GM18951 (cell line): ENCODE results near the gene NELL2.

Experiments used
- POLR2A ChIP-seq: IDR thresholded peaks from 4 replicates; pipeline ENCODE4 v1.6.1; 2011; ENCODE audit warnings: mild to moderate bottlenecking; ENCODE audit not compliant: insufficient read length, insufficient read depth; ENCODE audit errors: extremely low read depth
- in situ Hi-C: fragments of 300-500 bp; cut with MboI; formaldehyde crosslinking; loops from one replicate; pipeline ENCODE4 v1.12.0; 2022; ENCODE audit warnings: low sequenced_read_pairs, mixed read lengths, inconsistent platforms; ENCODE audit not compliant: unreplicated experiment

The NELL2 gene

DNA sequence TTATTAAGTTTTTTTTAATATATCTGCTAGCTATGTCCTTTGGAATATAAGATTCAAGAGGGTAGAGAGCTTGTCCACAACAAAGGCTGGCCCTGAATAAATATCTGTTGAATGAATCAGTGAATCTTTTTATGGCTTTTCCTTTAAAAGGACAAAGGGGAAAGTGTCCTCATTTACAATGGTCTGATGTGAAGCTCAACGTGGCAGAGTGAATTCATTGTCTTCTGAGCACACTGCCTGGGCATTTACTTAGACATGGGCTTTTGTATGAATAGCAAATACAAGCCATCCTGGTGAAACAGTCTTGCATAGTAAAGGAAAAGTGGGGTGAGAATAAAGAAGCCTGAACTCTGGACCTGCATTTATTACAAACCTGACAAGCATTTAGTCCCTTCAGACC lies 201.2 kb downstream of the NELL2 start:
- in situ Hi-C loops = no loop called here
- TF ChIP-seq POLR2A = no peak

GRCh38 chr12:44673811-44674210 lies 202.3 kb downstream of the NELL2 start:
- in situ Hi-C loops = no loop called here
- TF ChIP-seq POLR2A = no peak

GRCh38 chr12:44672042-44672441 lies 204.1 kb downstream of the NELL2 start:
- in situ Hi-C loops = no loop called here
- TF ChIP-seq POLR2A = no peak

- in situ Hi-C loops = no loop called here
- TF ChIP-seq POLR2A = no peak
These were observed 207.7 kb downstream of the NELL2 start for GRCh38 chr12:44668443-44668842.

DNA sequence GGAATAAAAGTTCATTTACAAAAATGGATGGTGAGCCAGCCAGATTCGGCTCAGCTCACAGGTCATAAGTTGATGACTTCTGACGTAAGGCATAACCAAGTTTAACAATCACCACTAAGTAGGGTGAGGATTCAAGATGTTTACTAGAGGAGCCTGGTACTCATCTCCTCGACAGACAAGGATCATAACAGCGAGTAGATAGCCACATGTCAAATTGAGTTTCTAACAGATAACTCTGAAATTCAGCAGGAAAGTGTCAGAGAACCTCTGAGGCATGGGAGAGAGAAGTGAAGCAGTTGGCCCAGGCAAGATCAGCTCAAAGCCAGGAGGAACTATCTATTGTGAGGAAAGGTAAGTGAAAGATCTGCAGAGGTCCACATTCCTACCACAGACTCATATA lies 208.7 kb downstream of the NELL2 start:
- in situ Hi-C loops = no loop called here
- TF ChIP-seq POLR2A = no peak

DNA sequence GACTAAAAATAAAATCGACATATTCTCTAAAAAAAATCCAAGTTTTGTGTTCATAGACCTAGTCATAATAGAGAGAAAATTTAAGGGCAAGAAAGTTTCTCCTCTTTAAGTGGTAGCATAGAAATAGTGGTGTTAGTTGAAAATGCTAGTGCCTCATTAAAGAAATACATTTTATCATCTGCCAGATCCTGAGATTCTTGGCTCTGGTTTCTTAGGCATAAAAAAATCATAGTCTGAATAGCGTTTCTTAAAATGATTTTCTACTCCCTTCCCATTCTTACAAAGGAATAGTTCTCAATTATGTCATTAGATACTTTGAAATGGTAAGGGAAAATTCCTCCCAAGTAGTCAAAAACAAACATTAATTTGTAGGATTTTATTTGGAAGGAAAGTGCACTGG lies 212.8 kb downstream of the NELL2 start:
- in situ Hi-C loops = no loop called here
- no peak for TF ChIP-seq POLR2A

- in situ Hi-C loops = no loop called here
These were observed 220.3 kb downstream of the NELL2 start for GRCh38 chr12:44655846-44656245.

GRCh38 chr12:44654646-44655639 lies 221.2 kb downstream of the NELL2 start:
- no peak for TF ChIP-seq POLR2A
- in situ Hi-C loops = no loop called here

More at GRCh38 chr12:44655846-44656245, 220.3 kb downstream of the NELL2 start:
- TF ChIP-seq POLR2A = no peak

- in situ Hi-C loops = no loop called here
- TF ChIP-seq POLR2A = no peak
These were observed 222.1 kb downstream of the NELL2 start for GRCh38 chr12:44653861-44654527.

- in situ Hi-C loops = no loop called here
- no peak for TF ChIP-seq POLR2A
These were observed 226.4 kb downstream of the NELL2 start for GRCh38 chr12:44649693-44650092.

DNA sequence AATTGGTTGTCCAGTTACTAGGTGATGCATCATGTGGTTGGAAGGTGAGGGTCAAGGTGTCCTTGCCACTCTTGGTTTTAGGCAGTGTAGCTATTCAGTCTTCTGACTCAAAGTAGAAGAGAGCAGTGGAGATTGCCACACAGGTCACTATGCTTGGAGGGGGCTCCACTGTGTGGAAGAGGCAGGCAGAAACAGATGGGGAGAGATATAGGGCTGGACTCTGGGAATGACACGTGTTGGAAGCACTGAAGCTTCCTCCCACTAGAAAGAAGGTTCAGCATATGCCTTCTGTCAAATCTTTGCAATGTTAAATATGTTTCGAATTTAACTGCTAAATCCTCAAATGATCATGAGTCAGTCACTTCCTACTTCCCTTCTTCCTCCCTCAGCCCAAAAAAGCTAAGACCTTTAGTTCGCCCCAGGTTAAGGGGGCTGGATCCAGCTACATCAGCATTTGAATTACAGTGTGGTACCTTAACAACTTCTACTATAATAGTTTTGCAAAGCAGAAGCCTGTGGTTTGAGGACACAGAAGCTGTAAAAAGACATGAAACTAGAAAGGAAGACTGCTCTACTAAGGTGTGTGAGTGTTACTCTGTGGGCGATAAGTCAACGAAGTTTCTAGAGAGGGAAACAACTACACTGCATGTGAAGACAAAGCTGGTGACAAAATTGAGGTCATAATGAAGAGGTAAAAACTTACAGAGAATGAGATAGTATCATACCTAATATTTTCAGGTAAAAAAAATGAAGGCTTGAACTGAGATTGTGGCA lies 228.0 kb downstream of the NELL2 start:
- in situ Hi-C loops = no loop called here
- no peak for TF ChIP-seq POLR2A

GRCh38 chr12:44640427-44641190 lies 235.5 kb downstream of the NELL2 start:
- in situ Hi-C loops = no loop called here
- no peak for TF ChIP-seq POLR2A
